Measurements from ENCODE around the gene TMEM134.

DNA sequence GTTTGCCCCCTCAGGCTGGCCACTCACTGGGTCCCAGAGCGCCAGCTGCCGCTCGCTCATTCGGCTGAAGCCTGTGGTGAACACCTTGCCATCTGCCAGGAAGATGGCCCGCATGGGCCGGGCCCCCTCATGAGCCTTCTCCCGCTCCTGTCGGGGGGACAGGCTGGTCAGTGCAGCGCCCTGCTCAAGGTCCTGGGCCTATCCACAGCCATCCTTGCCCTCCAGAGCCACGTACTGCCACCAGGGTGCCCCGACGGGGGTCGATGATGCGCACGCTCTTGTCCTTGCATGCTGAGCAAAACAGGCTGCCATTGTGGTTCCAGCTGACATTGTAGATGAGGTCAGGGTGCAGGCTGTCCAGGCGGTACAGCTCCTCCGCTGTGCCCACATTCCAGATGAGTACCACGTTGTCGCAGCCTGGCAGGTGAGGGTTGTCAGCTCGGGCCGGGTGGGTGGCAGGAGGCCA, 27.9 kb downstream of the TMEM134 start:
- no peak for TF ChIP-seq POLR2A (IDR thresholded peaks at IDR 0.05)
- TF ChIP-seq, protein P1, sequence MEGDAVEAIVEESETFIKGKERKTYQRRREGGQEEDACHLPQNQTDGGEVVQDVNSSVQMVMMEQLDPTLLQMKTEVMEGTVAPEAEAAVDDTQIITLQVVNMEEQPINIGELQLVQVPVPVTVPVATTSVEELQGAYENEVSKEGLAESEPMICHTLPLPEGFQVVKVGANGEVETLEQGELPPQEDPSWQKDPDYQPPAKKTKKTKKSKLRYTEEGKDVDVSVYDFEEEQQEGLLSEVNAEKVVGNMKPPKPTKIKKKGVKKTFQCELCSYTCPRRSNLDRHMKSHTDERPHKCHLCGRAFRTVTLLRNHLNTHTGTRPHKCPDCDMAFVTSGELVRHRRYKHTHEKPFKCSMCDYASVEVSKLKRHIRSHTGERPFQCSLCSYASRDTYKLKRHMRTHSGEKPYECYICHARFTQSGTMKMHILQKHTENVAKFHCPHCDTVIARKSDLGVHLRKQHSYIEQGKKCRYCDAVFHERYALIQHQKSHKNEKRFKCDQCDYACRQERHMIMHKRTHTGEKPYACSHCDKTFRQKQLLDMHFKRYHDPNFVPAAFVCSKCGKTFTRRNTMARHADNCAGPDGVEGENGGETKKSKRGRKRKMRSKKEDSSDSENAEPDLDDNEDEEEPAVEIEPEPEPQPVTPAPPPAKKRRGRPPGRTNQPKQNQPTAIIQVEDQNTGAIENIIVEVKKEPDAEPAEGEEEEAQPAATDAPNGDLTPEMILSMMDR (IDR thresholded peaks at IDR 0.05 in 4 of 5, conservative IDR thresholded peaks at IDR 0.05 in 1 of 5), result no peak
